Mesenchymal stem cell (in vitro differentiated cells and primary cell): Measurements from ENCODE around the gene SPRED1.

Source experiments
- DNase-seq: peaks from one replicate; pipeline ENCODE4 v3.0.0-alpha.2; 2013
- H2AFZ ChIP-seq: one replicate; pipeline ENCODE4 v1.6.1; 2013; ENCODE audit warnings: low read depth, mild to moderate bottlenecking, control low read depth, inconsistent platforms, low read length, moderate library complexity
- H2AK5ac ChIP-seq: 2 replicates; pipeline ENCODE4 v1.6.1; 2013; ENCODE audit warnings: low read length, moderate library complexity, mild to moderate bottlenecking, inconsistent platforms; ENCODE audit not compliant: severe bottlenecking
- H2BK120ac ChIP-seq: one replicate; pipeline ENCODE4 v1.6.1; 2013; ENCODE audit warnings: low read depth, mild to moderate bottlenecking, inconsistent platforms, low read length, moderate library complexity
- H2BK12ac ChIP-seq, 2 experiments: one replicate each; pipeline ENCODE4 v1.6.1; 2013; ENCODE audit warnings: inconsistent platforms in 2 of 2, low read length in 2 of 2, mild to moderate bottlenecking in 2 of 2, moderate library complexity in 2 of 2, control low read depth in 1 of 2
- H2BK15ac ChIP-seq: one replicate; pipeline ENCODE4 v1.6.1; 2013; ENCODE audit warnings: mild to moderate bottlenecking, low read depth, inconsistent platforms; ENCODE audit not compliant: poor library complexity, severe bottlenecking
- H2BK5ac ChIP-seq: 2 replicates; pipeline ENCODE4 v1.6.1; 2013; ENCODE audit warnings: low read depth, mild to moderate bottlenecking, low read length, control low read depth, inconsistent platforms; ENCODE audit not compliant: poor library complexity, severe bottlenecking
- H3K14ac ChIP-seq, 2 experiments: one replicate each; pipeline ENCODE4 v1.6.1; 2013; ENCODE audit warnings: inconsistent platforms in 2 of 2, low read length in 2 of 2, control low read depth in 1 of 2, mild to moderate bottlenecking in 1 of 2, moderate library complexity in 1 of 2
- H3K18ac ChIP-seq, 2 experiments: one replicate each; pipeline ENCODE4 v1.6.1; 2013; ENCODE audit warnings: inconsistent platforms in 2 of 2, low read length in 2 of 2, control low read depth in 1 of 2, low read depth in 1 of 2, mild to moderate bottlenecking in 1 of 2
- H3K23ac ChIP-seq, 2 experiments: one replicate each; pipeline ENCODE4 v1.6.1; 2013; ENCODE audit warnings: inconsistent platforms in 2 of 2, low read length in 2 of 2, mild to moderate bottlenecking in 2 of 2, moderate library complexity in 2 of 2, control low read depth in 1 of 2
- H3K27ac ChIP-seq: 2 replicates; pipeline ENCODE4 v1.5.1; 2013; ENCODE audit warnings: mild to moderate bottlenecking, moderate library complexity, low read length, control low read depth, inconsistent platforms; ENCODE audit not compliant: poor library complexity, severe bottlenecking
- H3K27me3 ChIP-seq, 2 experiments: 2 replicates each; pipeline versions ENCODE4 v1.6.1 to v1.7.0; 2013; ENCODE audit warnings: low read length in 2 of 2, mild to moderate bottlenecking in 2 of 2, moderate library complexity in 2 of 2, control low read depth in 1 of 2, inconsistent platforms in 1 of 2; ENCODE audit not compliant: control insufficient read depth in 1 of 2, insufficient read depth in 1 of 2
- H3K36me3 ChIP-seq, 2 experiments: 2 replicates each; pipeline versions ENCODE4 v1.6.1 to v1.7.0; 2013; ENCODE audit warnings: low read length in 2 of 2, control low read depth in 1 of 2, inconsistent platforms in 1 of 2, low read depth in 1 of 2, mild to moderate bottlenecking in 1 of 2; ENCODE audit not compliant: insufficient read depth in 2 of 2, control insufficient read depth in 1 of 2
- H3K4ac ChIP-seq, 2 experiments: one replicate each; pipeline ENCODE4 v1.6.1; 2013; ENCODE audit warnings: inconsistent platforms in 2 of 2, low read length in 2 of 2, mild to moderate bottlenecking in 2 of 2, moderate library complexity in 2 of 2, control low read depth in 1 of 2, low read depth in 1 of 2
- H3K4me1 ChIP-seq: 2 replicates; pipeline ENCODE4 v1.6.1; 2013; ENCODE audit warnings: low read depth, low read length, control low read depth; ENCODE audit not compliant: control insufficient read depth, insufficient read depth
- H3K4me2 ChIP-seq: 2 replicates; pipeline ENCODE4 v1.6.1; 2013; ENCODE audit warnings: low read length, mild to moderate bottlenecking, inconsistent platforms; ENCODE audit not compliant: poor library complexity, severe bottlenecking
- H3K4me3 ChIP-seq, 2 experiments: 2 replicates each; pipeline versions ENCODE4 v1.5.1 to v1.7.0; 2013; ENCODE audit warnings: low read length in 2 of 2, mild to moderate bottlenecking in 2 of 2, control low read depth in 1 of 2, low read depth in 1 of 2; ENCODE audit not compliant: insufficient read depth in 1 of 2
- H3K79me1 ChIP-seq: replicated peaks from 2 replicates; pipeline ENCODE4 v1.6.1; 2013; ENCODE audit warnings: mild to moderate bottlenecking, control low read depth, low read length, inconsistent platforms; ENCODE audit not compliant: poor library complexity, severe bottlenecking
- H3K9ac ChIP-seq: 2 replicates; pipeline ENCODE4 v1.7.0; 2013; ENCODE audit warnings: mild to moderate bottlenecking, low read length, moderate library complexity
- H3K9me3 ChIP-seq: 2 replicates; pipeline ENCODE4 v1.7.0; 2013; ENCODE audit warnings: mild to moderate bottlenecking, low read length; ENCODE audit not compliant: control insufficient read depth
- H4K8ac ChIP-seq: one replicate; pipeline ENCODE4 v1.6.1; 2013; ENCODE audit warnings: inconsistent platforms, mild to moderate bottlenecking, low read length, moderate library complexity
- H4K91ac ChIP-seq: one replicate; pipeline ENCODE4 v1.6.1; 2013; ENCODE audit warnings: mild to moderate bottlenecking, low read length, inconsistent platforms
- WGBS: methylation state at CpG from one replicate; pipeline ENCODE4 v1.1.7; 2013; ENCODE audit warnings: mixed read lengths; 5-methylcytosine and 5-hydroxymethylcytosine counted together

Gene SPRED1

DNA sequence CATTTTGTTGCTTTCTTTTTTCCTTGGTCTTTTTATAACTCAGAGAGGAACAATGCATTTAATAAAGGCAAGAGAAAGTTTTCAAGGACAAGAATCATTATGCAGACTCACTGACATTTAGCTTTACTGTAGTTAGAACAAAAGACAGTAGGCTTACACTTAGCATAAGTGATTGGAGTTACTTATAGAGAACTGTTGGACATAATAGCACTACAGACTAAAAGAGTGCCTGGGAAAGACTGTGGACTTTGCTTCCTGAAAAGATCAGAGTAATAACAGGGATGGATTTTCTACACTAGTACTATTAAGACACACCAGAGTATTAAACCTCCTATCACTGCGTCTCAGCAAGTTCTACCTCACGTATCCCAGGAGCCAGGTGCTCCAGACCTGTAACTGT lies 39.3 kb upstream of the SPRED1 start:
- DNase-seq, result no peak

GRCh38 chr15:38215707-38216106 lies 36.9 kb upstream of the SPRED1 start:
- peak overlapping the region in 1 of 2 experiments; percentile 13 for H3K4ac ChIP-seq
- H2BK15ac ChIP-seq, result no peak overlapping the region
- no peak overlapping the region for H3K18ac ChIP-seq
- no peak overlapping the region for H2BK12ac ChIP-seq
- H3K9me3 ChIP-seq, result no peaks in the 10 kb centered on the region
- H2BK120ac ChIP-seq, result no peak overlapping the region
- no peak overlapping the region for H3K4me3 ChIP-seq
- H2AK5ac ChIP-seq, result no peak overlapping the region
- whole genome bisulfite sequencing, result 100% methylated on average over 1 of the region's 1 CpG
- H3K14ac ChIP-seq, result no peak overlapping the region
- DNase-seq, result no peak
- H4K91ac ChIP-seq, result peak overlapping the region; percentile 14
- H3K4me1 ChIP-seq, result peaks cover 8% of the 10 kb centered on the region
- no peak overlapping the region for H2AFZ ChIP-seq
- H3K79me1 ChIP-seq, result no peaks in the 10 kb centered on the region
- H4K8ac ChIP-seq, result no peak overlapping the region
- no peak overlapping the region for H3K23ac ChIP-seq
- no peaks in the 10 kb centered on the region for H3K36me3 ChIP-seq
- no peak overlapping the region for H3K27ac ChIP-seq
- H2BK5ac ChIP-seq, result no peak overlapping the region
- H3K4me2 ChIP-seq, result no peak overlapping the region
- H3K9ac ChIP-seq, result no peak overlapping the region
- H3K27me3 ChIP-seq, result no peaks in the 10 kb centered on the region

More for the DNA sequence above, 39.3 kb upstream of the SPRED1 start:
- WGBS, result 100% methylated on average over 2 of the region's 2 CpGs
- Histone ChIP-seq H3K4ac (no peak overlapping the region), H4K8ac (no peak overlapping the region), H3K4me3 (no peak overlapping the region), H2BK12ac (peak overlapping the region in 1 of 2 experiments; percentile 30), H3K79me1 (no peaks in the 10 kb centered on the region), H3K4me1 (peaks cover 8% of the 10 kb centered on the region), H4K91ac (no peak overlapping the region), H3K9me3 (no peaks in the 10 kb centered on the region), H3K14ac (no peak overlapping the region), H3K9ac (no peak overlapping the region), H3K18ac (no peak overlapping the region), H2AK5ac (no peak overlapping the region), H2BK5ac (no peak overlapping the region), H2AFZ (no peak overlapping the region), H2BK120ac (no peak overlapping the region), H3K4me2 (no peak overlapping the region), H3K27ac (no peak overlapping the region), H2BK15ac (no peak overlapping the region), H3K27me3 (no peaks in the 10 kb centered on the region), H3K36me3 (no peaks in the 10 kb centered on the region), H3K23ac (no peak overlapping the region)

GRCh38 chr15:38216763-38217162 lies 35.9 kb upstream of the SPRED1 start:
- Histone ChIP-seq H3K4me3 (no peak overlapping the region), H3K79me1 (no peaks in the 10 kb centered on the region), H2BK120ac (no peak overlapping the region), H3K4me2 (no peak overlapping the region), H3K9ac (no peak overlapping the region), H2BK5ac (no peak overlapping the region), H3K23ac (no peak overlapping the region), H4K8ac (no peak overlapping the region), H3K36me3 (no peaks in the 10 kb centered on the region), H2AK5ac (no peak overlapping the region), H2BK12ac (no peak overlapping the region), H4K91ac (no peak overlapping the region), H3K18ac (no peak overlapping the region), H3K9me3 (no peaks in the 10 kb centered on the region), H3K27ac (peak overlapping the region; percentile 25), H3K4me1 (peaks cover 8% of the 10 kb centered on the region), H2AFZ (no peak overlapping the region), H3K27me3 (no peaks in the 10 kb centered on the region), H2BK15ac (no peak overlapping the region), H3K14ac (no peak overlapping the region), H3K4ac (no peak overlapping the region)
- no peak for DNase-seq
- WGBS, result 59% methylated on average over 3 of the region's 4 CpGs

DNA sequence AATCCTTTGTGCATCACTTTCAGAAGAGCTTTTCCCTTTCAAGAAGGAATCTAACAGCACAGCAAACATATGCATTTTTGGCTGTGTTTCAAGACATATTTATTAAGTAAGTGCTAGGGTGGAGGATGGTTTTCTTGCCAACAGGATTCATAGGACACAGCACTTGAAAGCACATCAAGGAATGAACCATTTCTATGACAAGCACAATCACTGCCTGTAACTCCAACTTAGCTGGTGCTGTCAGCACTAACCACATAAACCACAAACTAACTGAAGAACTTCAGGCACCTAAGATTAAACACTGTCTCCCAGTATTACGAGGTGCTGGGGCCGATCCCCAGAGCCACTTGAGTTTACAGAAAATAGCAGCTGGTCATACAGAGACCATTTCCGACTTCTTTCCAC lies 35.4 kb upstream of the SPRED1 start:
- H3K79me1 ChIP-seq, result no peaks in the 10 kb centered on the region
- no peaks in the 10 kb centered on the region for H3K27me3 ChIP-seq
- H2AK5ac ChIP-seq, result no peak overlapping the region
- H2BK15ac ChIP-seq, result no peak overlapping the region
- H2BK12ac ChIP-seq, result peak overlapping the region in 1 of 2 experiments; percentile 82
- H3K23ac ChIP-seq, result no peak overlapping the region
- no peak overlapping the region for H3K4me2 ChIP-seq
- H2BK120ac ChIP-seq, result no peak overlapping the region
- no peak overlapping the region for H2BK5ac ChIP-seq
- H3K9me3 ChIP-seq, result no peaks in the 10 kb centered on the region
- 23% methylated on average over 3 of the region's 3 CpGs for WGBS
- H4K8ac ChIP-seq, result peak overlapping the region; percentile 31
- DNase-seq, result peak; percentile 87
- peaks cover 8% of the 10 kb centered on the region for H3K4me1 ChIP-seq
- no peak overlapping the region for H3K9ac ChIP-seq
- H2AFZ ChIP-seq, result no peak overlapping the region
- H3K4ac ChIP-seq, result no peak overlapping the region
- H3K18ac ChIP-seq, result peak overlapping the region; percentile 50
- no peak overlapping the region for H4K91ac ChIP-seq
- H3K14ac ChIP-seq, result no peak overlapping the region
- peak overlapping the region; percentile 74 for H3K27ac ChIP-seq
- H3K4me3 ChIP-seq, result no peak overlapping the region
- no peaks in the 10 kb centered on the region for H3K36me3 ChIP-seq
